Measurements from ENCODE around the gene NAV3.

NAV3 gene

DNA sequence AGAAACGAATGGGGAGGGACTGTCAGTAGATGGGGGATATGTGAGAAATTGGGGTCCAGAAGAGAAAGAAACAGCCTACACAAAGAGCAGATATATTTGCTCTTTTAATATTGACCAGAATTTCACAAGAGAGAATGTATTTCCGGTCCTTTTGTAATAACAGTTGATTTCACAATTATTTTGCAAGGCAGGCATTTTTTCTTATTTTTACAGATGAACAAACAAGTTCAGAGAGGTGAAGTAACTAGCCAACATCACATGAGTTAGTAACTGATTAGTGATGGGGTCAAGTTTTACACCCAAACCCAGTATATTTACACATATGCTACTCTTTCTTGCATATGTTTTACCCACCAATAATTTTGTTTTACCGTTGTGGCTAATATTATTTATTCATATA is 188.2 kb downstream of the NAV3 start:
- H2BK120ac ChIP-seq (ENCODE audit: low read depth, low read length), result no peak overlapping the region
- no CpG with 5 or more reads among the region's 3 CpGs for WGBS (ENCODE audit: extremely low coverage, insufficient coverage, low lambda C conversion rate)

DNA sequence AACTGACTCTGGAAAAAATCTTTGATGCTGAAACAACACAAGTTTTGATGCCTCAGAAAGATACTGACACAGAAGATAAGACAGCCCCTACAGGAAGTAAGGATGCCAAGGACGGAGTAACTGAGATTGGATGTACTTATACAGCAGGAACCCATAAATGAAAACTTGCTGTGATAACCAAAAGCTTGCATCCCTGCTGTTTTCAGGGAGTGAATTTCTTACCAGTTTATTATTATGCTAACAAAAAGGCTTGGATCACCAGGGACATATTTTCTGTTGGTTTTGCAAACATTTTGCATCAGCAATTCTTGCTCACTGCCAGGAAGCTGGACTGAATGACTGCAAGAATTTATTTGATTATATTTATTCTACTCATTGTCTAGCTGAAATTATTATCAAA is 197.7 kb downstream of the NAV3 start:
- no peak for DNase-seq
- no peaks in the 10 kb centered on the region for H3K36me3 ChIP-seq (ENCODE audit: control insufficient read depth, insufficient read depth, low read length)
- H3K4me1 ChIP-seq (ENCODE audit: control insufficient read depth, low read depth, low read length), result no peaks in the 10 kb centered on the region
- H3K79me1 ChIP-seq (ENCODE audit: low read length), result no peaks in the 10 kb centered on the region
- H3K4me2 ChIP-seq (ENCODE audit: low read length), result no peak overlapping the region
- H2AK5ac ChIP-seq (ENCODE audit: low read length), result no peak overlapping the region
- H3K18ac ChIP-seq (ENCODE audit: low read length), result no peak overlapping the region
- H3K79me2 ChIP-seq (ENCODE audit: control insufficient read depth, insufficient read depth, low read length), result no peaks in the 10 kb centered on the region
- no peak overlapping the region for H4K8ac ChIP-seq (ENCODE audit: low read depth, low read length)
- H2BK120ac ChIP-seq (ENCODE audit: low read depth, low read length), result no peak overlapping the region
- H4K5ac ChIP-seq (ENCODE audit: low read length), result no peak overlapping the region
- no peak overlapping the region for H3K4ac ChIP-seq (ENCODE audit: low read depth, low read length)
- no peak overlapping the region for H3K9ac ChIP-seq (ENCODE audit: low read length)
- WGBS (ENCODE audit: extremely low coverage, insufficient coverage, low lambda C conversion rate), result no CpG with 5 or more reads among the region's 1 CpG
- no peak overlapping the region for H3K27ac ChIP-seq (ENCODE audit: low read depth, low read length)
- H3K56ac ChIP-seq (ENCODE audit: low read length), result no peak overlapping the region
- no peak overlapping the region for H3K23ac ChIP-seq (ENCODE audit: low read length)
- H2BK5ac ChIP-seq (ENCODE audit: low read length), result no peak overlapping the region
- no peak overlapping the region for H2BK15ac ChIP-seq (replicated peaks; ENCODE audit: low read depth)
- no peaks in the 10 kb centered on the region for H3K27me3 ChIP-seq (ENCODE audit: insufficient read depth, low read length, poor library complexity)
- H3K4me3 ChIP-seq (ENCODE audit: low read length), result no peak overlapping the region

More for the DNA sequence above, 188.2 kb downstream of the NAV3 start:
- no peaks in the 10 kb centered on the region for H3K36me3 ChIP-seq (ENCODE audit: control insufficient read depth, insufficient read depth, low read length)
- no peaks in the 10 kb centered on the region for H3K79me2 ChIP-seq (ENCODE audit: control insufficient read depth, insufficient read depth, low read length)
- no peak overlapping the region for H2BK5ac ChIP-seq (ENCODE audit: low read length)
- no peak overlapping the region for H2BK15ac ChIP-seq (replicated peaks; ENCODE audit: low read depth)
- H3K23ac ChIP-seq (ENCODE audit: low read length), result no peak overlapping the region
- H2AK5ac ChIP-seq (ENCODE audit: low read length), result no peak overlapping the region
- no peak overlapping the region for H3K9ac ChIP-seq (ENCODE audit: low read length)
- H3K4me2 ChIP-seq (ENCODE audit: low read length), result no peak overlapping the region
- no peak overlapping the region for H3K27ac ChIP-seq (ENCODE audit: low read depth, low read length)
- H4K5ac ChIP-seq (ENCODE audit: low read length), result no peak overlapping the region
- no peak overlapping the region for H3K4ac ChIP-seq (ENCODE audit: low read depth, low read length)
- H3K79me1 ChIP-seq (ENCODE audit: low read length), result no peaks in the 10 kb centered on the region
- H3K4me3 ChIP-seq (ENCODE audit: low read length), result no peak overlapping the region
- H4K8ac ChIP-seq (ENCODE audit: low read depth, low read length), result no peak overlapping the region
- H3K4me1 ChIP-seq (ENCODE audit: control insufficient read depth, low read depth, low read length), result no peaks in the 10 kb centered on the region
- H3K56ac ChIP-seq (ENCODE audit: low read length), result no peak overlapping the region
- H3K27me3 ChIP-seq (ENCODE audit: insufficient read depth, low read length, poor library complexity), result no peaks in the 10 kb centered on the region
- no peak overlapping the region for H3K18ac ChIP-seq (ENCODE audit: low read length)
- DNase-seq, result no peak

- WGBS (ENCODE audit: extremely low coverage, insufficient coverage, low lambda C conversion rate), result no CpG with 5 or more reads among the region's 4 CpGs
- Histone ChIP-seq H2BK120ac (ENCODE audit: low read depth, low read length) (no peak overlapping the region), H3K4me2 (ENCODE audit: low read length) (no peak overlapping the region), H3K36me3 (ENCODE audit: control insufficient read depth, insufficient read depth, low read length) (no peaks in the 10 kb centered on the region), H3K23ac (ENCODE audit: low read length) (no peak overlapping the region), H3K27me3 (ENCODE audit: insufficient read depth, low read length, poor library complexity) (no peaks in the 10 kb centered on the region), H4K5ac (ENCODE audit: low read length) (no peak overlapping the region), H3K4ac (ENCODE audit: low read depth, low read length) (no peak overlapping the region), H4K8ac (ENCODE audit: low read depth, low read length) (no peak overlapping the region), H3K4me1 (ENCODE audit: control insufficient read depth, low read depth, low read length) (no peaks in the 10 kb centered on the region), H2AK5ac (ENCODE audit: low read length) (no peak overlapping the region), H2BK5ac (ENCODE audit: low read length) (no peak overlapping the region), H3K79me2 (ENCODE audit: control insufficient read depth, insufficient read depth, low read length) (no peaks in the 10 kb centered on the region), H3K27ac (ENCODE audit: low read depth, low read length) (no peak overlapping the region), H3K4me3 (ENCODE audit: low read length) (no peak overlapping the region), H2BK15ac (replicated peaks; ENCODE audit: low read depth) (no peak overlapping the region), H3K9ac (ENCODE audit: low read length) (no peak overlapping the region), H3K18ac (ENCODE audit: low read length) (no peak overlapping the region), H3K79me1 (ENCODE audit: low read length) (no peaks in the 10 kb centered on the region), H3K56ac (ENCODE audit: low read length) (no peak overlapping the region)
- no peak for DNase-seq
Observed at GRCh38 chr12:78034025-78034424, 203.3 kb downstream of the NAV3 start.

GRCh38 chr12:78035901-78036606 is 205.4 kb downstream of the NAV3 start:
- Histone ChIP-seq H3K79me2 (ENCODE audit: control insufficient read depth, insufficient read depth, low read length) (no peaks in the 10 kb centered on the region), H3K4me3 (ENCODE audit: low read length) (no peak overlapping the region), H4K5ac (ENCODE audit: low read length) (no peak overlapping the region), H2BK120ac (ENCODE audit: low read depth, low read length) (no peak overlapping the region), H2AK5ac (ENCODE audit: low read length) (no peak overlapping the region), H3K9ac (ENCODE audit: low read length) (no peak overlapping the region), H3K23ac (ENCODE audit: low read length) (no peak overlapping the region), H3K27me3 (ENCODE audit: insufficient read depth, low read length, poor library complexity) (no peaks in the 10 kb centered on the region), H3K36me3 (ENCODE audit: control insufficient read depth, insufficient read depth, low read length) (no peaks in the 10 kb centered on the region), H2BK15ac (replicated peaks; ENCODE audit: low read depth) (no peak overlapping the region), H3K4me1 (ENCODE audit: control insufficient read depth, low read depth, low read length) (no peaks in the 10 kb centered on the region), H3K18ac (ENCODE audit: low read length) (no peak overlapping the region), H3K4ac (ENCODE audit: low read depth, low read length) (no peak overlapping the region), H3K27ac (ENCODE audit: low read depth, low read length) (no peak overlapping the region), H4K8ac (ENCODE audit: low read depth, low read length) (no peak overlapping the region), H3K79me1 (ENCODE audit: low read length) (no peaks in the 10 kb centered on the region), H2BK5ac (ENCODE audit: low read length) (no peak overlapping the region), H3K4me2 (ENCODE audit: low read length) (no peak overlapping the region), H3K56ac (ENCODE audit: low read length) (no peak overlapping the region)
- DNase-seq, result no peak
- WGBS (ENCODE audit: extremely low coverage, insufficient coverage, low lambda C conversion rate), result no CpG with 5 or more reads among the region's 14 CpGs

DNA sequence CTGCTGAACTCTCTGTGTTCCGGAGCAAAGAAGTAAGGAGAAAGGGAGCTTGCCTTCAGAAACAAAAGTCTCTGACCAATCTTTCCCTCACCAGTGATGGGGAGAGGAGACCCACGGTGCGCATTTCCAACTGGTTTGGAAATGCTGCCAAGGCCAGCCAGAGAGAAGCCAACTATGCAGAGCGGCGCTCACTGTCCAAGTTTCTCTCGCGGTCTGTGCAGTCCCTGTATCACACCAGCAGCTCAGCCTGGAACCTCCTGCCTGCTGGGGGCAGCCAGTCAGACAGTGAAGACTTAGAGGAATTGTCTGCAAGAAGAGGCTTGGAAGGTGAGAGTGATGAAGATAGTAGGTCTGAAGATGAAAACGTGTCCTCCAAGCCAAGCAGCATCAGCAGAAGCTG is 206.2 kb downstream of the NAV3 start:
- H3K79me2 ChIP-seq (ENCODE audit: control insufficient read depth, insufficient read depth, low read length), result no peaks in the 10 kb centered on the region
- H3K79me1 ChIP-seq (ENCODE audit: low read length), result no peaks in the 10 kb centered on the region
- H3K9ac ChIP-seq (ENCODE audit: low read length), result no peak overlapping the region
- H2BK15ac ChIP-seq (replicated peaks; ENCODE audit: low read depth), result no peak overlapping the region
- no peak for DNase-seq
- H3K27ac ChIP-seq (ENCODE audit: low read depth, low read length), result no peak overlapping the region
- H3K4ac ChIP-seq (ENCODE audit: low read depth, low read length), result no peak overlapping the region
- no peak overlapping the region for H3K23ac ChIP-seq (ENCODE audit: low read length)
- H3K4me1 ChIP-seq (ENCODE audit: control insufficient read depth, low read depth, low read length), result no peaks in the 10 kb centered on the region
- H3K27me3 ChIP-seq (ENCODE audit: insufficient read depth, low read length, poor library complexity), result no peaks in the 10 kb centered on the region
- no peak overlapping the region for H2BK120ac ChIP-seq (ENCODE audit: low read depth, low read length)
- H3K36me3 ChIP-seq (ENCODE audit: control insufficient read depth, insufficient read depth, low read length), result no peaks in the 10 kb centered on the region
- no peak overlapping the region for H4K8ac ChIP-seq (ENCODE audit: low read depth, low read length)
- H3K56ac ChIP-seq (ENCODE audit: low read length), result no peak overlapping the region
- H2AK5ac ChIP-seq (ENCODE audit: low read length), result no peak overlapping the region
- no peak overlapping the region for H2BK5ac ChIP-seq (ENCODE audit: low read length)
- no CpG with 5 or more reads among the region's 8 CpGs for WGBS (ENCODE audit: extremely low coverage, insufficient coverage, low lambda C conversion rate)
- H4K5ac ChIP-seq (ENCODE audit: low read length), result no peak overlapping the region
- H3K4me2 ChIP-seq (ENCODE audit: low read length), result no peak overlapping the region
- H3K18ac ChIP-seq (ENCODE audit: low read length), result no peak overlapping the region
- H3K4me3 ChIP-seq (ENCODE audit: low read length), result no peak overlapping the region

GRCh38 chr12:78037707-78038106 is 207.0 kb downstream of the NAV3 start:
- Histone ChIP-seq H3K36me3 (ENCODE audit: control insufficient read depth, insufficient read depth, low read length) (no peaks in the 10 kb centered on the region), H3K56ac (ENCODE audit: low read length) (no peak overlapping the region), H3K79me1 (ENCODE audit: low read length) (no peaks in the 10 kb centered on the region), H3K27me3 (ENCODE audit: insufficient read depth, low read length, poor library complexity) (no peaks in the 10 kb centered on the region), H2BK15ac (replicated peaks; ENCODE audit: low read depth) (no peak overlapping the region), H4K5ac (ENCODE audit: low read length) (no peak overlapping the region), H3K27ac (ENCODE audit: low read depth, low read length) (no peak overlapping the region), H2BK5ac (ENCODE audit: low read length) (no peak overlapping the region), H3K4ac (ENCODE audit: low read depth, low read length) (no peak overlapping the region), H3K4me3 (ENCODE audit: low read length) (no peak overlapping the region), H2BK120ac (ENCODE audit: low read depth, low read length) (no peak overlapping the region), H3K23ac (ENCODE audit: low read length) (no peak overlapping the region), H2AK5ac (ENCODE audit: low read length) (no peak overlapping the region), H3K79me2 (ENCODE audit: control insufficient read depth, insufficient read depth, low read length) (no peaks in the 10 kb centered on the region), H3K18ac (ENCODE audit: low read length) (no peak overlapping the region), H3K4me2 (ENCODE audit: low read length) (no peak overlapping the region), H3K4me1 (ENCODE audit: control insufficient read depth, low read depth, low read length) (no peaks in the 10 kb centered on the region), H3K9ac (ENCODE audit: low read length) (no peak overlapping the region), H4K8ac (ENCODE audit: low read depth, low read length) (no peak overlapping the region)
- DNase-seq, result peak; percentile 16
- no CpG with 5 or more reads among the region's 2 CpGs for WGBS (ENCODE audit: extremely low coverage, insufficient coverage, low lambda C conversion rate)

Measured in mesendoderm (in vitro differentiated cells).